ENCODE data around the gene CYP2W1. TPM values are rescaled to one million over a fixed set of nuclear protein-coding genes. Genes with fewer than 3 reads are reported as not detected.

The CYP2W1 gene
- total and polyA plus RNA-seq, 10 of the 15 experiments (the other 5 are each of a cell fraction or from before 2014, with no cell fraction given), result not detected

DNA sequence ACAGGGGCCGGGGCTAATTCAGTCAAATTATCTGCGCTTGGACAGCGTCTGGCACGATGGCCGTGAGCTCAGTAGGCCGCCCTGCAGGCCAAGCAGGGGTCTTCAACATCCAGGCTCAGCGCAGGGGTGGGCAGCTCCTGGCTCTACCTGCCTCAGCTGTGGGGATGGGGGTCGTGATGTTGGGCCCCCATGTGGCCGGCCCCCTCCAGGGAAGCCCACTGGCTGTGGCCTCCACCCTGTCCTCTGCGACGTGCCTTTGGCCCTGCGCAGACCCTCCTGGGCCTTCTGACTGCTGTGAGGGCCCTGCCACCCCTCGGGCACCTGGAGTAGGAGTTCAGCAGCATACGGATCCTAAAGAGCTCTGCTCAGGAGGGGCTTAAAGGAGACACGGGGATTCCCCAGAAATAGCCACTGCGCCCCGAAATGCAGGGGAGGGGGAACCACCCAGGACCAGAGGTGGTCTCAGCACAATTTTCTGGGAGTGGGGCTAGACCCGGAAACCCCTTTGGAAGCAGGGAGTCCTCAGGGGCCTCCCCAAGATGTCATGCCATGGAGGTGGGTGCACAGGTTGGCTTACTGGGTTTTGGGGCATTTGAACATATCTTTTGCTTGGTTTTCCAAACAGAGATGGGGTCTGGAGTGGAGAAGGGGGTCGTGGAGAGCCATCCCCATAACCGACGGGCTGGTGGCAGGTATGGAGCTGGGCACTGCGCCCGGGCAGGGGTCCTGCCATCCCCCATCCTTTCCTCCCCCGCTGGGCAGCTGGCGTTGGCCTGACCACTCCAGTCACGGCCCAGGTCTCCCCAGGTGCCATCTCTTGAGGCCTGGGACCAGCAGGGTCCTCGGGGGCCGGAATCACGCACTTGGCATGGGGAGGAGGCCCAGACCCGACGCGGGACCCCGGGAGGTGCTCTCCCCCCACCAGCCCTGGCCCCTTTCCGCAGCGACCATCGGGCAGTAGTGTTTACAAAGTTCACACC lies 24.5 kb upstream of the CYP2W1 start:
- RAD21 ChIA-PET (ENCODE audit: unreplicated experiment), result interaction anchor here (1.4 to 1.8 kb wide), 2 partner anchors 8 to 30 kb away, joined by 3 to 6 read pairs; no protein-coding TSS in a partner anchor
- DNase-seq (ENCODE audit: low read depth, low spot score), result no peak
- intact Hi-C loops (cut with micrococcal nuclease; ENCODE audit: unreplicated experiment), result loop anchor here (10.0 kb wide), 1 partner anchor 174 kb away; no protein-coding TSS in a partner anchor

More for the DNA sequence above, 24.5 kb upstream of the CYP2W1 start:
- ChIA-PET CTCF (interaction anchor here (1.5 to 1.8 kb wide), 2 partner anchors 14 to 49 kb away, joined by 4 to 6 read pairs; no protein-coding TSS in a partner anchor), POLR2A (interaction anchor here (0.6 kb wide), 1 partner anchor 45 kb away, joined by 5 read pairs; no protein-coding TSS in a partner anchor), SMC1A (ENCODE audit: uncharacterized antibody, unreplicated experiment) (interaction anchor here (1.1 kb wide), 1 partner anchor 16 kb away, joined by 3 read pairs; no protein-coding TSS in a partner anchor)
- peaks cover 4% of the 10 kb centered on the region for H3K79me2 ChIP-seq (ENCODE audit: control insufficient read depth, insufficient read depth, low read length)
- no peaks in the 10 kb centered on the region for H3K36me3 ChIP-seq (ENCODE audit: control insufficient read depth in 2 of 2, insufficient read depth in 2 of 2, low read length in 1 of 2)
- H3K27ac ChIP-seq (ENCODE audit: control insufficient read depth, insufficient read depth), result no peak overlapping the region
- no peak overlapping the region for H3K9ac ChIP-seq (ENCODE audit: control insufficient read depth, insufficient read depth, low read length)
- ATAC-seq (no peak), FAIRE-seq (no peak)
- BruUV-seq (replicated peaks), result no TSS peak
- 59% methylated on average over 36 of the region's 36 CpGs for WGBS (ENCODE audit: insufficient coverage, insufficient replicate concordance, low lambda C conversion rate, missing lambda C conversion rate)
- H3K4me1 ChIP-seq (ENCODE audit: control insufficient read depth, insufficient read depth, low read length), result peaks cover 8% of the 10 kb centered on the region
- TF ChIP-seq ASH2L (IDR thresholded peaks at IDR 0.05; ENCODE audit: borderline replicate concordance, low read depth) (no peak), TCF12 (IDR thresholded peaks at IDR 0.05; ENCODE audit: low read depth, low read length) (no peak), EGR1 (IDR thresholded peaks at IDR 0.05; ENCODE audit: borderline replicate concordance in 1 of 2, low read depth in 2 of 2, low read length in 2 of 2) (no peak)
- TF ChIP-seq, protein P1, sequence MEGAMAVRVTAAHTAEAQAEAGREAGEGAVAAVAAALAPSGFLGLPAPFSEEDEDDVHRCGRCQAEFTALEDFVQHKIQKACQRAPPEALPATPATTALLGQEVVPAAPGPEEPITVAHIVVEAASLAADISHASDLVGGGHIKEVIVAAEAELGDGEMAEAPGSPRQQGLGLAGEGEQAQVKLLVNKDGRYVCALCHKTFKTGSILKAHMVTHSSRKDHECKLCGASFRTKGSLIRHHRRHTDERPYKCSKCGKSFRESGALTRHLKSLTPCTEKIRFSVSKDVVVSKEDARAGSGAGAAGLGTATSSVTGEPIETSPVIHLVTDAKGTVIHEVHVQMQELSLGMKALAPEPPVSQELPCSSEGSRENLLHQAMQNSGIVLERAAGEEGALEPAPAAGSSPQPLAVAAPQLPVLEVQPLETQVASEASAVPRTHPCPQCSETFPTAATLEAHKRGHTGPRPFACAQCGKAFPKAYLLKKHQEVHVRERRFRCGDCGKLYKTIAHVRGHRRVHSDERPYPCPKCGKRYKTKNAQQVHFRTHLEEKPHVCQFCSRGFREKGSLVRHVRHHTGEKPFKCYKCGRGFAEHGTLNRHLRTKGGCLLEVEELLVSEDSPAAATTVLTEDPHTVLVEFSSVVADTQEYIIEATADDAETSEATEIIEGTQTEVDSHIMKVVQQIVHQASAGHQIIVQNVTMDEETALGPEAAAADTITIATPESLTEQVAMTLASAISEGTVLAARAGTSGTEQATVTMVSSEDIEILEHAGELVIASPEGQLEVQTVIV (IDR thresholded peaks at IDR 0.05; ENCODE audit: borderline replicate concordance, partially characterized antibody), result no peak
- no peaks in the 10 kb centered on the region for H3K27me3 ChIP-seq (replicated peaks in 1 of 2; ENCODE audit: control insufficient read depth in 2 of 2, insufficient read depth in 2 of 2, low read length in 1 of 2)
- H3K4me3 ChIP-seq, result no peak overlapping the region
- H2AFZ ChIP-seq (ENCODE audit: control insufficient read depth, low read depth, low read length), result no peak overlapping the region
- in situ Hi-C loops (cut with MboI), result no loop called here
- H4K20me1 ChIP-seq (ENCODE audit: control insufficient read depth, insufficient read depth), result no peaks in the 10 kb centered on the region
- H3K4me2 ChIP-seq (ENCODE audit: control insufficient read depth, insufficient read depth), result no peak overlapping the region
- no peaks in the 10 kb centered on the region; the same call in 2 of the 3 replicates for H3K9me3 ChIP-seq (replicated peaks; ENCODE audit: control insufficient read depth, insufficient read depth, low read length)
